SK-N-MC (cell line): Measurements from ENCODE around the gene CCDC185.

ENCODE experiments used
- EZH2 ChIP-seq: fragments of 200-600 bp; sonication (generic); IDR thresholded peaks from one replicate; pipeline ENCODE4 v1.6.1; 2017; ENCODE audit warnings: antibody characterized with exemption
- FOXP2 ChIP-seq: optimal IDR thresholded peaks from 2 replicates; pipeline ENCODE3; 2011; ENCODE audit warnings: mild to moderate bottlenecking, moderate library complexity; ENCODE audit not compliant: insufficient read depth; ENCODE audit errors: extremely low read length, control extremely low read depth
- POLR2AphosphoS5 ChIP-seq: IDR thresholded peaks from 2 replicates; pipeline ENCODE4 v1.6.1; 2012; ENCODE audit warnings: mild to moderate bottlenecking, low read depth, low read length, borderline replicate concordance

DNA sequence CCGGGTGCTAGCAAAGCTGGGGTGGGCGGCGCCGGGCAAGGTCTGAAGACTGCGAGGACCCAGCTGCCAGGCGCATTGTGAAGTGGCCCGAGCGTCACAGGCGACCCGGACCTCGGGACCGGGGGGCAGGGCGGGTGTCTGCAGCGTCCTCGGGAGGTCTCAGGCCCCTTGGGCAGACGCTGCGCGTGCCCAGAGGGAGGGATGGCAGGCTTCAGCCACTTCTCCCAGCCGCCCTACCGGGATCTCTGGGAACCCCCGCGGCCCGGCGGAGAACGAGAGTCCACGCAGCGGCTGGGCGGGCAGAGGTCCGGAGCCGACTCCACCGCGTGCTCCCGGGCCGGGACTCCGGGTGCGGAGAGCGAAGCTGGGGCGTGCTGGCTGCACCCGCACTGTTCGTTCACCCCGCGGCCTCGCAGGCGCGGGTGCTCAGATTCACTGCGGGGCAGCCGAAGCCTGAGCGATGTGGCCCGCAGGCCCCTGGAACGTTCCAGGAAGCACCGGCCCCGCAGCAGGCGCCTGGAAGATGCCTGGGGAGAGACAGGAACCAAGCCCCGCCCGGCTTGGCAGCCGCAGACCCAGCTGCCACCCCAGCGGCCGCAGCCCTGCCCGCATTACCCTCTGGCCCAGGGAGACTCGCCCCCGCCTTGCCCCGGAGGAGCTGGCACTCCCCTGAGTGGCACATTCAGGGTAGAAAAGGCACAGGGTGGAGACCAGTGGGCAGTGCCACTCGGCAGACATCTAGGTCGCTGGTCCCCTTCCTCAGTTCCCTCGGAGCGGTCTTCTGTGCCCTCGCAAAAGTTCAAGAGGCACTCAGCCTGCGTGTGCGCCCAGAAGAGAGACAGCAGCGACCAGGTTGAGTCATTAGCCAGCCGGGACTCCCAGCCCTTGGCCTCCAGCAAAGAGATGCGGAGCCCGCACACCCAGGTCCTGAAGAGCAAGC is at the start of gene CCDC185:
- TF ChIP-seq EZH2 (no peak), POLR2AphosphoS5 (no peak), FOXP2 (no peak)
